GM19324 (cell line): ENCODE results near the gene PFDN6.

Experiments used
- ATAC-seq: cut with Tn5 transposase; IDR thresholded peaks from one replicate; pipeline ENCODE4 v1.9.1; 2021; ENCODE audit warnings: mild to moderate bottlenecking, moderate library complexity; ENCODE audit not compliant: unreplicated experiment, low FRiP score

Gene PFDN6

GRCh38 chr6:33314943-33315792 lies 25.8 kb downstream of the PFDN6 start:
- ATAC-seq = no peak

- ATAC-seq = no peak
Measured at GRCh38 chr6:33315793-33316602, 26.6 kb downstream of the PFDN6 start.

- ATAC-seq = no peak
Measured at GRCh38 chr6:33316603-33317418, 27.4 kb downstream of the PFDN6 start.

- ATAC-seq = no peak
Measured at GRCh38 chr6:33317419-33317668, 27.9 kb downstream of the PFDN6 start.

GRCh38 chr6:33317669-33318425 lies 28.4 kb downstream of the PFDN6 start, which contains the start of gene ZBTB22:
Gene ZBTB22 (minus strand): TSS chr6:33317744. CDS start chr6:33316916, 828 bp downstream.
- ATAC-seq = peak; percentile 57

- no peak for ATAC-seq
Measured at GRCh38 chr6:33318426-33319073, 29.1 kb downstream of the PFDN6 start.

- ATAC-seq = no peak
Measured at GRCh38 chr6:33319939-33320314, 30.5 kb downstream of the PFDN6 start.

- no peak for ATAC-seq
Measured at GRCh38 chr6:33320315-33321181, 31.1 kb downstream of the PFDN6 start.

GRCh38 chr6:33321227-33321626 lies 31.8 kb downstream of the PFDN6 start:
- ATAC-seq = no peak

GRCh38 chr6:33323623-33323948 lies 34.2 kb downstream of the PFDN6 start:
- no peak for ATAC-seq

GRCh38 chr6:33324125-33324524 lies 34.7 kb downstream of the PFDN6 start:
- no peak for ATAC-seq

- no peak for ATAC-seq
Measured at GRCh38 chr6:33329058-33329457, 39.7 kb downstream of the PFDN6 start.

GRCh38 chr6:33330736-33331135 lies 41.3 kb downstream of the PFDN6 start:
- ATAC-seq = no peak

- ATAC-seq = no peak
Measured at GRCh38 chr6:33333666-33334065, 44.3 kb downstream of the PFDN6 start.

- no peak for ATAC-seq
Measured at GRCh38 chr6:33335916-33336315, 46.5 kb downstream of the PFDN6 start.

- no peak for ATAC-seq
Measured at GRCh38 chr6:33336495-33336894, 47.1 kb downstream of the PFDN6 start.

- no peak for ATAC-seq
Measured at GRCh38 chr6:33339193-33339592, 49.8 kb downstream of the PFDN6 start.
